Parathyroid adenoma (tissue), 2 donors: ENCODE measurements around the gene MTERF4.

Experiments
- H2AFZ ChIP-seq: fragments of 300-600 bp; sonication (generic); one replicate; pipeline ENCODE4 v1.7.0; 2017; ENCODE audit warnings: antibody characterized with exemption, mild to moderate bottlenecking
- H3K27ac ChIP-seq: fragments of 300-600 bp; sonication (generic); one replicate; pipeline ENCODE4 v1.7.0; 2017
- H3K27me3 ChIP-seq: fragments of 300-600 bp; sonication (generic); one replicate; pipeline ENCODE4 v1.7.0; 2017; ENCODE audit warnings: low read length; ENCODE audit not compliant: control insufficient read depth, insufficient read depth
- H3K36me3 ChIP-seq: fragments of 300-600 bp; sonication (generic); one replicate; pipeline ENCODE4 v1.7.0; 2017; ENCODE audit warnings: low read length; ENCODE audit not compliant: control insufficient read depth, insufficient read depth
- H3K4me1 ChIP-seq: fragments of 300-600 bp; sonication (generic); one replicate; pipeline ENCODE4 v1.7.0; 2017; ENCODE audit warnings: control low read depth
- H3K4me2 ChIP-seq: fragments of 300-600 bp; sonication (generic); one replicate; pipeline ENCODE4 v1.7.0; 2017; ENCODE audit warnings: low read length
- H3K4me3 ChIP-seq: fragments of 300-600 bp; sonication (generic); one replicate; pipeline ENCODE4 v1.7.0; 2017; ENCODE audit warnings: low read depth, low read length
- H3K79me2 ChIP-seq: fragments of 300-600 bp; sonication (generic); one replicate; pipeline ENCODE4 v1.7.0; 2017; ENCODE audit warnings: control low read depth
- H3K9ac ChIP-seq: fragments of 300-600 bp; sonication (generic); one replicate; pipeline ENCODE4 v1.7.0; 2017; ENCODE audit warnings: mild to moderate bottlenecking
- H3K9me3 ChIP-seq: fragments of 300-600 bp; sonication (generic); one replicate; pipeline ENCODE4 v1.7.0; 2017; ENCODE audit warnings: low read length; ENCODE audit not compliant: control insufficient read depth
- TF ChIP-seq, protein P1 (sequence below): fragments of 300-600 bp; sonication (generic); IDR thresholded peaks from one replicate; pipeline ENCODE4 v1.7.0; 2017; ENCODE audit warnings: antibody characterized with exemption, mild to moderate bottlenecking
- donor health status: primary hyperparathyroidism.

Gene MTERF4

GRCh38 chr2:241081643-241082340 is 20.3 kb downstream of the MTERF4 start:
- no peak overlapping the region for H3K27ac ChIP-seq
- TF ChIP-seq, protein P1, sequence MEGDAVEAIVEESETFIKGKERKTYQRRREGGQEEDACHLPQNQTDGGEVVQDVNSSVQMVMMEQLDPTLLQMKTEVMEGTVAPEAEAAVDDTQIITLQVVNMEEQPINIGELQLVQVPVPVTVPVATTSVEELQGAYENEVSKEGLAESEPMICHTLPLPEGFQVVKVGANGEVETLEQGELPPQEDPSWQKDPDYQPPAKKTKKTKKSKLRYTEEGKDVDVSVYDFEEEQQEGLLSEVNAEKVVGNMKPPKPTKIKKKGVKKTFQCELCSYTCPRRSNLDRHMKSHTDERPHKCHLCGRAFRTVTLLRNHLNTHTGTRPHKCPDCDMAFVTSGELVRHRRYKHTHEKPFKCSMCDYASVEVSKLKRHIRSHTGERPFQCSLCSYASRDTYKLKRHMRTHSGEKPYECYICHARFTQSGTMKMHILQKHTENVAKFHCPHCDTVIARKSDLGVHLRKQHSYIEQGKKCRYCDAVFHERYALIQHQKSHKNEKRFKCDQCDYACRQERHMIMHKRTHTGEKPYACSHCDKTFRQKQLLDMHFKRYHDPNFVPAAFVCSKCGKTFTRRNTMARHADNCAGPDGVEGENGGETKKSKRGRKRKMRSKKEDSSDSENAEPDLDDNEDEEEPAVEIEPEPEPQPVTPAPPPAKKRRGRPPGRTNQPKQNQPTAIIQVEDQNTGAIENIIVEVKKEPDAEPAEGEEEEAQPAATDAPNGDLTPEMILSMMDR: no peak
- no peaks in the 10 kb centered on the region for H3K27me3 ChIP-seq
- no peak overlapping the region for H3K4me2 ChIP-seq
- no peaks in the 10 kb centered on the region for H3K9me3 ChIP-seq
- H3K36me3 ChIP-seq: no peaks in the 10 kb centered on the region
- no peak overlapping the region for H3K4me3 ChIP-seq
- H3K4me1 ChIP-seq: no peaks in the 10 kb centered on the region
- no peak overlapping the region for H2AFZ ChIP-seq
- no peak overlapping the region for H3K9ac ChIP-seq
- no peaks in the 10 kb centered on the region for H3K79me2 ChIP-seq

DNA sequence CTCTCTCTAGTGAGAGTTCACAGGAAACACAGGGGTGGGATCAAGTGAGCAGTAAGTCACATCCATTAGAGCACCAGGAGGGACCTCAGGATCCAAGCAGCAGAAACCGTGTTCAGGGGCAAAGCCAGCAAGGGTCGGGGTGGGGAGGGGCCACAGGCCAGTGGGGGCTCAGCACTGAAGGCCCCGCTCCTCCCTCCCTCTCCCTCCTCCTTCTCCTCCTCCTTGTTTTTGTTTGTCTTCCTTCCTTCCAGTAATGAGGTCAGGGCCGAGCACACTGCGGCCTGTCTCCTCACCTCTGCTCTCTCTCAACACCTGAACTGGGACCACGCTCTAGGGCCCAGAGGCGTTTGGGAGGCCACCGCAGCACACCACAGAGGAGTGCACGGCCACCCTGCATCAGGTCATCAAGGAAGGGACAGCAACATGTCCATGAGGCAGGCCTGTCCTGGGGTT is 20.9 kb downstream of the MTERF4 start:
- Histone ChIP-seq H3K27me3 (no peaks in the 10 kb centered on the region), H2AFZ (no peak overlapping the region), H3K79me2 (no peaks in the 10 kb centered on the region), H3K9me3 (no peaks in the 10 kb centered on the region), H3K9ac (no peak overlapping the region), H3K27ac (no peak overlapping the region), H3K4me2 (no peak overlapping the region), H3K4me3 (no peak overlapping the region), H3K4me1 (no peaks in the 10 kb centered on the region), H3K36me3 (no peaks in the 10 kb centered on the region)
- TF ChIP-seq, protein P1: no peak

- no peak overlapping the region for H3K9ac ChIP-seq
- no peaks in the 10 kb centered on the region for H3K9me3 ChIP-seq
- no peak overlapping the region for H3K4me3 ChIP-seq
- H3K4me1 ChIP-seq: no peaks in the 10 kb centered on the region
- no peak overlapping the region for H3K27ac ChIP-seq
- TF ChIP-seq, protein P1: no peak
- H3K79me2 ChIP-seq: no peaks in the 10 kb centered on the region
- H3K27me3 ChIP-seq: no peaks in the 10 kb centered on the region
- H3K36me3 ChIP-seq: no peaks in the 10 kb centered on the region
- H2AFZ ChIP-seq: no peak overlapping the region
- H3K4me2 ChIP-seq: no peak overlapping the region
Observed at GRCh38 chr2:241080405-241081189, 21.5 kb downstream of the MTERF4 start.

- Histone ChIP-seq H3K27me3 (no peaks in the 10 kb centered on the region), H3K9ac (no peak overlapping the region), H3K4me2 (no peak overlapping the region), H3K4me1 (no peaks in the 10 kb centered on the region), H3K27ac (no peak overlapping the region), H3K9me3 (no peaks in the 10 kb centered on the region), H3K36me3 (no peaks in the 10 kb centered on the region), H3K4me3 (no peak overlapping the region), H2AFZ (no peak overlapping the region), H3K79me2 (no peaks in the 10 kb centered on the region)
- TF ChIP-seq, protein P1: no peak
Observed at GRCh38 chr2:241074901-241075540, 27.1 kb downstream of the MTERF4 start.
